Right lobe of liver (tissue), 6 donors: ENCODE measurements around the gene HHATL. TPM values are rescaled to one million over a fixed set of nuclear protein-coding genes. Genes with fewer than 3 reads are reported as not detected.

Experiments used
- ATAC-seq, 4 donors: fragments of 200-7000 bp; cut with Tn5 transposase; one replicate each; pipeline ENCODE4 v1.9.1; 2020; ENCODE audit warnings: mild to moderate bottlenecking in 4 of 4, moderate library complexity in 4 of 4
- DNase-seq, 3 donors: peaks; one replicate each; pipeline ENCODE4 v3.0.0-alpha.2; 2020
- H3K27ac ChIP-seq, 3 donors: fragments of 200-600 bp; one replicate each; pipeline ENCODE4 v1.8.0; 2022
- H3K27me3 ChIP-seq, 2 donors: fragments of 200-600 bp; one replicate each; pipeline ENCODE4 v1.8.0; 2022
- H3K36me3 ChIP-seq, 4 donors: fragments of 200-600 bp; sonication (generic) in 1 of 4; one replicate each; pipeline versions ENCODE4 v1.5.1 to v1.8.0; 2017 to 2022; ENCODE audit warnings: control low read depth in 1 of 4
- H3K4me1 ChIP-seq, 4 donors: fragments of 200-600 bp; sonication (generic) in 1 of 4; one replicate each; pipeline versions ENCODE4 v1.5.1 to v1.8.0; 2017 to 2022; ENCODE audit warnings: control low read depth in 1 of 4
- H3K4me3 ChIP-seq, 3 donors: fragments of 200-600 bp; one replicate each; pipeline ENCODE4 v1.8.0; 2022
- H3K9me3 ChIP-seq, 4 donors: fragments of 200-600 bp; sonication (generic) in 1 of 4; one replicate each; pipeline versions ENCODE4 v1.5.1 to v1.8.0; 2017 to 2022; ENCODE audit warnings: control low read depth in 1 of 4
- POLR2A ChIP-seq: fragments of 450-650 bp; IDR thresholded peaks from one replicate; pipeline ENCODE4 v1.6.1; 2017; ENCODE audit warnings: antibody characterized with exemption, mild to moderate bottlenecking
- WGBS: methylation state at CpG from one replicate; pipeline ENCODE4 v1.1.6; 2018; ENCODE audit warnings: low coverage, low lambda C conversion rate; ENCODE audit not compliant: insufficient coverage; ENCODE audit errors: missing lambda C conversion rate; 5-methylcytosine and 5-hydroxymethylcytosine counted together
- intact Hi-C, 2 donors: fragments of 100-400 bp; cut with DNase I; formaldehyde crosslinking; loops; one replicate each; pipeline versions ENCODE4 v1.11.2 to v1.14.1; 2022
- total RNA-seq, 6 experiments: library from RNA; depleted of rRNA in 2 of 6; stranded (reverse); fragments of >200 nt in 2 of 6; fragmentation: NEBNext Ultra II Directional in 3 of 6; extraction: Animal tissue kit (Norgen Biotek cat#: 25700) in 3 of 6; gene quantifications; one replicate each; pipeline versions ENCODE4 v1.1.0 to v1.2.4, GENCODE V29; 2016 to 2023
- TF ChIP-seq, protein P1 (sequence below), 4 donors: fragments of 200-600 bp in 3 of 4; fragments of 450-650 bp in 1 of 4; IDR thresholded peaks; one replicate each; pipeline versions ENCODE4 v1.5.1 to v1.8.0; 2016 to 2022; ENCODE audit warnings: antibody characterized with exemption in 4 of 4, mild to moderate bottlenecking in 2 of 4
- donor health status: DM: no; HTN: yes; CAD: no.
- donor health status: DM: no; HTN: no; CAD: no.
- donor health status: DM: no; HTN: no; CAD: no.
- donor health status: DM: no; HTN: yes; CAD: no.
- donor health status: DM: no; HTN: yes; CAD: no.

The HHATL gene
- total RNA-seq, 6 experiments from 2014 or later, result 0.29 to 1.0 (median 0.60) TPM; not detected in 3

DNA sequence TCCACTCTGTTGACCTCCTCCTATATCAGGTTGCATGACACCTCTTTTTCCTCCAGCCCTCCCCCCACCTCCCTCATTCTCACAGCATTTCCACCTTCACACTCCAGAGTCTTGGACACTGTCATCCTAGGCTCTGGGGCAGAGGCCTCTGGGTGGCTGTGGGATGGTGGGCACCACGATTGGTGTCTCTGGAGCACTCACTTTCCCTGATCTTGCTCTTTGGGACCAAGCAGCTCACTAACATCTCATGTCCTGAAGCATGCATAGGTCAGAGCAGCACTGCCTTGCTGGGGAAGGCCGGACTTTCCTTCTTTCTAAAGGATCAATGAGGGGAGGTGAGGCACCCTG, 34.2 kb downstream of the HHATL start:
- TF ChIP-seq, protein P1, sequence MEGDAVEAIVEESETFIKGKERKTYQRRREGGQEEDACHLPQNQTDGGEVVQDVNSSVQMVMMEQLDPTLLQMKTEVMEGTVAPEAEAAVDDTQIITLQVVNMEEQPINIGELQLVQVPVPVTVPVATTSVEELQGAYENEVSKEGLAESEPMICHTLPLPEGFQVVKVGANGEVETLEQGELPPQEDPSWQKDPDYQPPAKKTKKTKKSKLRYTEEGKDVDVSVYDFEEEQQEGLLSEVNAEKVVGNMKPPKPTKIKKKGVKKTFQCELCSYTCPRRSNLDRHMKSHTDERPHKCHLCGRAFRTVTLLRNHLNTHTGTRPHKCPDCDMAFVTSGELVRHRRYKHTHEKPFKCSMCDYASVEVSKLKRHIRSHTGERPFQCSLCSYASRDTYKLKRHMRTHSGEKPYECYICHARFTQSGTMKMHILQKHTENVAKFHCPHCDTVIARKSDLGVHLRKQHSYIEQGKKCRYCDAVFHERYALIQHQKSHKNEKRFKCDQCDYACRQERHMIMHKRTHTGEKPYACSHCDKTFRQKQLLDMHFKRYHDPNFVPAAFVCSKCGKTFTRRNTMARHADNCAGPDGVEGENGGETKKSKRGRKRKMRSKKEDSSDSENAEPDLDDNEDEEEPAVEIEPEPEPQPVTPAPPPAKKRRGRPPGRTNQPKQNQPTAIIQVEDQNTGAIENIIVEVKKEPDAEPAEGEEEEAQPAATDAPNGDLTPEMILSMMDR (IDR thresholded peaks at IDR 0.05), result no peak
- no peak for TF ChIP-seq POLR2A
- Histone ChIP-seq H3K36me3 (no peaks in the 10 kb centered on the region), H3K4me1 (no peaks in the 10 kb centered on the region), H3K27me3 (no peaks in the 10 kb centered on the region), H3K4me3 (no peak overlapping the region), H3K27ac (no peak overlapping the region), H3K9me3 (no peaks in the 10 kb centered on the region)
- WGBS, result 38% methylated on average over 1 of the region's 2 CpGs
- DNase-seq, result no peak
- ATAC-seq, result no peak
- intact Hi-C loops, result no loop called here

DNA sequence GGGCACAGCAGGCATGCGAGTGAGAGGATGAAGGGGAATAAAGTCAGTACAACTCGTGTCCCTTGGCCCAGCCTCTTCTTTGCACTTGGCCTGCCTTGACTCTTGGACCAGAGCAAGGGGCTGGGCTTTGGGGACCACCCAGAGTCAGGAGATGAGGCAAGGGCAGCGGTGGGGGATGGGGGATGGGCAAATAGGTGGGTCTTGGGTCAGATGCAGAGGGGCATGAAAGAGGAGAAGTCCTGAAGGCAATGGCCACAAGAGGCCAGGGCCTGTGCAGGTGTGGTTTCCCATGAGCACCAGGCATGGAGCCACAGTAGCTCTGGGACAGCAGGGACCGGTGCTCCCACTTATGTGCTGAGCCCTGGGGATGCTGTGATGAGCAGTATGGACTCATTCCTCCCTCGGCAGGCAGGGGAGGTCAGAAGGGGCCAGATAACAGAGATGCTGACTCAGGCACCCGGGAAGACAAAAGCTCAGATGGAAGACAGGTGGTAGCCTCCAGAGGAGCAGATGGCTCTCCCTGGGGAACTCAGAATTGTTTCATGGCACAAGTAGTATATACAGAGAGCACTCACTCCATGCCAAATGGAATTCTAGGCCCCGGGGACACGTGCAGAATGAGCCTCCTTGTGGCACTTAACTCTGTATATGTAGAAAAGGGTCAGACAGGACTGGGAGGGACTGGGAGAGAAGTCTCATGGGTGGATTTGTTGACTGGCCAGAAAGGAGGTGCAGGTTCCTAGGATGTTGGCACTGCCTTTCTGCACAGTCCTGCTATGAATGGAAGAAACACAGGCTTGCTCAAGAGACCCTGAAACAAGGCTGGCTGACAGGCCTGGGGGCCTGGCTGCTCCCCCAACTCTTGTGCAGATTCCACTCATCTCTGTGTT, 34.8 kb downstream of the HHATL start:
- Histone ChIP-seq H3K27me3 (no peaks in the 10 kb centered on the region), H3K9me3 (no peaks in the 10 kb centered on the region), H3K27ac (no peak overlapping the region), H3K4me3 (no peak overlapping the region), H3K36me3 (no peaks in the 10 kb centered on the region), H3K4me1 (no peaks in the 10 kb centered on the region)
- intact Hi-C loops, result no loop called here
- TF ChIP-seq POLR2A, result no peak
- TF ChIP-seq, protein P1 (IDR thresholded peaks at IDR 0.05), result no peak
- ATAC-seq (no peak), DNase-seq (no peak)
- 63% methylated on average over 3 of the region's 8 CpGs for WGBS

DNA sequence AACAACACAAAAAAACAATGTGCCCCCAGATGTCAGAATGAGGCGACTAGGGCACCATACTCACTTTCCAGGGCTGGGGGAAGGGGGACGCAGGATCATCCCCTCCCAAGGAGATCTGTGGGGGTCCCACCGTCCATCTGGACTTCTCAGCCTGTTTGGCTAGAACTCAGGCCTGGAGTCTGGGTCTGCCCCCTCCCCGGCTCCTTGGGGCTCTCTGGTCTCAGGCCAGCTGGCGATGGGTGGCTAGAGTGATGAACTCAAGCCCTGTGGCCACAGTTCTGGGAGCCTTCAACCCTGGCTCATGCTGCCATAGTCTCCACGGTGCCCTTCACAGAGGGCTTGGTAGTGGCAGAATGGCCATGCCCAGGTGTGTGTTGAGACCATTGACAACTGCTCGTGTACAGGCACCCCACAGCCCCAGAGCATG, 35.5 kb downstream of the HHATL start:
- Histone ChIP-seq H3K27ac (no peak overlapping the region), H3K4me3 (no peak overlapping the region), H3K4me1 (no peaks in the 10 kb centered on the region), H3K27me3 (no peaks in the 10 kb centered on the region), H3K9me3 (no peaks in the 10 kb centered on the region), H3K36me3 (no peaks in the 10 kb centered on the region)
- ATAC-seq, result no peak
- intact Hi-C loops, result no loop called here
- no peak for TF ChIP-seq POLR2A
- TF ChIP-seq, protein P1 (IDR thresholded peaks at IDR 0.05), result no peak
- no peak for DNase-seq
- 54% methylated on average over 4 of the region's 7 CpGs for WGBS

DNA sequence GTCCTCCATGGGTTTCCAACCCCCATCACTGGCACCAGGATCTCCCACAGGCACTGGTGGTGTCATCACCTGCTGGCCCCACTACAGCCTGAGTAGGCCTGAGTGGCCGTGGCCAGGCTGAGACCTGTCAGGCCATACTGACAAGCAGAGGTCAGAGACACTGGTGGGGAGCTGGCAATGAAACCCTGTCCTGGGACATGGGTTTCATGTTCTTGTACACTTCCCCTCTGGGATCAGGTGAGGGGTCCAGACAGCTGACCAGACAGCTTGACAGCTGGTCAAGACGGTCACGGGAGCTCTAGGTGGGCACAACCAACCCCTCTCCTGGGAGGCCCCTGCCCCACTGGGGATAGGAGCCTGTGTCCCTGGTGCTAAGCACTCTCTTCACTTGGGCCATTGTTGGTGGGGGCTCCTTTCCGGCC, 36.0 kb downstream of the HHATL start:
- Histone ChIP-seq H3K9me3 (no peaks in the 10 kb centered on the region), H3K27ac (no peak overlapping the region), H3K4me3 (no peak overlapping the region), H3K36me3 (no peaks in the 10 kb centered on the region), H3K4me1 (no peaks in the 10 kb centered on the region), H3K27me3 (no peaks in the 10 kb centered on the region)
- no peak for TF ChIP-seq POLR2A
- ATAC-seq, result no peak
- intact Hi-C loops, result no loop called here
- 67% methylated on average over 1 of the region's 4 CpGs for WGBS
- no peak for DNase-seq

DNA sequence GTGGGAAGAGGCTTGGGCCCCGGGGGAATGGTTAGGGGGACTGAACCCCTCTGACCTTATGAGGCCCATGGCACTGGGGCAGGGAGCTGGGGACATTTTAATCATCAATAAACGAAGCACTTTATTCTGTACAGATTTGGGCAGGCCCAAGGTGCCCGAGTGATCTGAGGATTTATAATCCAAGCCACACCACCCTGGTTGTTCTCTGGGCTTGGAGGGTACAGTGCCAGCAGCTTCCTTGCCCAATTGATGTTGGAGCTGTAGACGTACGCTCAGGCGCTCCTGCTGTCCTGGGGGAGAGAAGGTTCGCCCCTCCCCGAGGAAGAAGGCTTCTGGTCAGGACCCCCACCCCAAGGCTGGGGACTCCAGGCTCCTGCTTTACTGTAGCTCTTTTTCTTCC, 36.6 kb downstream of the HHATL start:
- H3K9me3 ChIP-seq, result no peaks in the 10 kb centered on the region
- no peak overlapping the region for H3K4me3 ChIP-seq
- no peaks in the 10 kb centered on the region for H3K27me3 ChIP-seq
- H3K27ac ChIP-seq, result no peak overlapping the region
- TF ChIP-seq POLR2A, result no peak
- TF ChIP-seq, protein P1 (IDR thresholded peaks at IDR 0.05), result no peak
- H3K4me1 ChIP-seq, result no peaks in the 10 kb centered on the region
- no peak for ATAC-seq
- intact Hi-C loops, result no loop called here
- H3K36me3 ChIP-seq, result no peaks in the 10 kb centered on the region
- no peak for DNase-seq
- WGBS, result 83% methylated on average over 2 of the region's 8 CpGs
